Neural cell (in vitro differentiated cells): Measurements from ENCODE around the gene ITPK1.

Experiments
- CTCF ChIP-seq: fragments of 450-650 bp; IDR thresholded peaks from 2 replicates; pipeline ENCODE4 v1.5.1; 2014; ENCODE audit warnings: antibody characterized with exemption, mild to moderate bottlenecking, moderate library complexity; ENCODE audit not compliant: poor library complexity, severe bottlenecking
- EZH2 ChIP-seq: fragments of 200-600, 300-800 bp; shearing (Covaris generic), sonication (generic); IDR thresholded peaks from 2 replicates; pipeline ENCODE4 v1.6.1; 2014; ENCODE audit warnings: antibody characterized with exemption, low read length, borderline replicate concordance, mild to moderate bottlenecking; ENCODE audit not compliant: insufficient read depth, poor library complexity, severe bottlenecking

- TF ChIP-seq EZH2 = no peak
- TF ChIP-seq CTCF = no peak
These were observed 145.9 kb downstream of the ITPK1 start for GRCh38 chr14:92969871-92970270.
